NB4 (cell line): Measurements from ENCODE around the gene MICOS13.

Experiments used
- MYC ChIP-seq: IDR thresholded peaks from 2 replicates; pipeline ENCODE4 v1.6.1; 2011; ENCODE audit warnings: low read depth, low read length
- POLR2A ChIP-seq: IDR thresholded peaks from 2 replicates; pipeline ENCODE4 v1.6.1; 2011; ENCODE audit warnings: mild to moderate bottlenecking; ENCODE audit not compliant: insufficient read length; ENCODE audit errors: extremely low read depth
- TF ChIP-seq, protein P1 (sequence below): IDR thresholded peaks from one replicate; pipeline ENCODE4 v1.5.1; 2012; ENCODE audit warnings: low read depth, low read length
- TF ChIP-seq, protein P2 (sequence below): IDR thresholded peaks from 2 replicates; pipeline ENCODE4 v1.6.1; 2011; ENCODE audit warnings: low read depth, low read length

DNA sequence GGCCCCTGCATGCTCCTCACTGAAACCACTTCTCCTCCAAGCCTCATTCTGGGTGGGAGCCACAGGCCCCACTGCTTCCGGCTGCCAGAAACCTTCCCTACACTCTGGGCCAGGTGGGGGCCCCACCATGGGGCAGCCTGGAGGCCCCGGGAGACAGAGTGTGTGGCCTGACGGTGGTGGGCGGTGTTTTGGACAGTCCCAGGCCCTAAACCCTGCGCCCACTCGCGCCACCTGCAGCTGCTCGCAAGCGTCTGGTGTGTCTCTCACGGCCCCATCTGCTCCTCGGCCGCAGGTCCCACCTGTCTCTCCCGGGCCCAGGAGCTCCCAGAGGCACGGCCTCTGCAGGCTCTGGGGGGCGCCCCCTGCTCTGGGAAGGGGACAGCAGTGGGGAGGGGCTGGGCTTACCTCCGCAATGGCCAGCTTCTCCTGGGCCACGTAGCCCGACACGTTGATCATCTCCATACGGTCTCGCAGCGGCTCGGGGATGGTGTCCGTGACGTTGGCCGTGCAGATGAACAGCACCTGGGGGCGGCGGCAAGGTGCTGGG lies 15.4 kb upstream of the MICOS13 start:
- TF ChIP-seq, protein P1, sequence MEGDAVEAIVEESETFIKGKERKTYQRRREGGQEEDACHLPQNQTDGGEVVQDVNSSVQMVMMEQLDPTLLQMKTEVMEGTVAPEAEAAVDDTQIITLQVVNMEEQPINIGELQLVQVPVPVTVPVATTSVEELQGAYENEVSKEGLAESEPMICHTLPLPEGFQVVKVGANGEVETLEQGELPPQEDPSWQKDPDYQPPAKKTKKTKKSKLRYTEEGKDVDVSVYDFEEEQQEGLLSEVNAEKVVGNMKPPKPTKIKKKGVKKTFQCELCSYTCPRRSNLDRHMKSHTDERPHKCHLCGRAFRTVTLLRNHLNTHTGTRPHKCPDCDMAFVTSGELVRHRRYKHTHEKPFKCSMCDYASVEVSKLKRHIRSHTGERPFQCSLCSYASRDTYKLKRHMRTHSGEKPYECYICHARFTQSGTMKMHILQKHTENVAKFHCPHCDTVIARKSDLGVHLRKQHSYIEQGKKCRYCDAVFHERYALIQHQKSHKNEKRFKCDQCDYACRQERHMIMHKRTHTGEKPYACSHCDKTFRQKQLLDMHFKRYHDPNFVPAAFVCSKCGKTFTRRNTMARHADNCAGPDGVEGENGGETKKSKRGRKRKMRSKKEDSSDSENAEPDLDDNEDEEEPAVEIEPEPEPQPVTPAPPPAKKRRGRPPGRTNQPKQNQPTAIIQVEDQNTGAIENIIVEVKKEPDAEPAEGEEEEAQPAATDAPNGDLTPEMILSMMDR = no peak
- TF ChIP-seq POLR2A = no peak
- TF ChIP-seq, protein P2, sequence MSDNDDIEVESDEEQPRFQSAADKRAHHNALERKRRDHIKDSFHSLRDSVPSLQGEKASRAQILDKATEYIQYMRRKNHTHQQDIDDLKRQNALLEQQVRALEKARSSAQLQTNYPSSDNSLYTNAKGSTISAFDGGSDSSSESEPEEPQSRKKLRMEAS = no peak
- TF ChIP-seq MYC = no peak
